ENCODE results near the gene SMCO2.
"Not testable (repeated sequence)": the region's sequence is repeated elsewhere in the genome, so short reads cannot be mapped to it uniquely, and the experiment has no call there.

SMCO2 gene

GRCh38 chr12:27527512-27527911 lies 81.0 kb downstream of the SMCO2 start:
- no peak for DNase-seq (ENCODE audit: low spot score)

DNA sequence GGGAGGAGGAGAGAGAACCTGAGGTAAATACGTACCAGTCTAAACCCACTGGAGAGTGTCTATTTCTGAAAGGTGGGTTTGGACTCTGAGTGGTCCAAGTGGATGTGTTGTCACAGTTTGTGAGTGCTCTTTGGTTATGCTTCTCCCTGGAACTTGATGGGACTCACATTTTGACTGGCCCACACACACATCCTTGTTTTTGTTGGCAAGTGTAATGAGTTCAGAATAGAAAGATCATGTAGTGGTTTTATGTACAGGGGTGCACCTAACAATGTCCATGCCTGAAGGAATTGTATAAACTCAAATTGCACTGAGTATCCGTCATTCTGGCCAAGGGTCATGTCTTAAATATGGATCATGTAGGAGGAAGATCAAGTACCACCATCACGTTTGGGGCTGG lies 82.3 kb downstream of the SMCO2 start:
- DNase-seq (ENCODE audit: low spot score), result no peak

DNA sequence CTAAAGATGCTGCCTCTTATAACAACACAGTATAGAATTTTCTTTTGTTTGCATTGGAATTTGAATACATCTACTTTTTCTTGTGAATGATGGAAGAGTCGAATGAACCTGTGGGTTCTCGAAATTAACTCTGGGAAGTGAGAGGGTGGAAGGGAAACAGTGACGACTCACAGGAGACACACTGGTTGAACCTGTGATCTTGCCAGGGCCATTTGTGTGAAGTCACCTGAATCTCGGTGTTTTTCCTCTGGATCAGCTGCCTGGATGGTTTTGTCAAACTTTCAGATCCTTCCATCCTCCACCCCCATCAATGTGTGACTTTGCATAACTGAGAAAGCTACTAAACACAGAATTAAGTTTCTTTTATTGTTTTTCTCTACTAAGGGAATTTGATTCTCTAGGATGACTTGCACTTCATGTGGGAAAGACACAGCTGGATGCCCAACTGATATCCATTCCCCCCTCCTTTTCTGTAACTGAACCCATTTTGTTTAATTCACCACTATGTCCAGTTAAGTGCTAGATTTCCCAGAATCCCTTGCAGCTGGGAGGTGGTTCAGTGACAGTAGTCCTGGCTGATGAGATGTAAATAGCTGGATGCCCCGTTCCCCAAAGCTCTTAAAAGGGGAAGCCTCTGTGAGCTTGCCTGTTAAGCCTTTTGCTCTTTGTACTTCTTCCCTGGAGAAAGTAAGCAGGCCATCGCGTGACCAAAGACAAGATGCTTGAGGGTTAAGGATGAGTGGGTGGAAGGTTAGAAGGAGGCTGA lies 83.8 kb downstream of the SMCO2 start:
- no peak for DNase-seq (ENCODE audit: low spot score)

DNA sequence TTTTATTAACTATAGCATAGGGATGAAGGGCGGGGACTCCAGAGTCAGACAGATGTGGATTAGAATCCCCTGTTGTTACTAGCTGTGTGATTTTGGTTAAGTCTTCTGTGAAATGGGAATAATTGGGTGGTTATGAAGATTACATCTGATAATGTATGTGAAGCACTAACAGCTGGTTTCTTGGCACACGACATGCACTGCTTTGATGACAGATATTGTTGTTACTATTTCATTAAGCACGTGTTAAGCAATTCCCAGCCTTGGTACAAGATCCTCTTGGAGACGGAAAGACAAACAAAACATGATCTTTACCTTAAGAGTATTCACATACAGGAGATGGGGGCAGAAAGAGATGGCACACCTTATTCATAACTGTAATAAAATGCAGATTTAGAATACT lies 85.4 kb downstream of the SMCO2 start:
- DNase-seq (ENCODE audit: low spot score), result no peak

DNA sequence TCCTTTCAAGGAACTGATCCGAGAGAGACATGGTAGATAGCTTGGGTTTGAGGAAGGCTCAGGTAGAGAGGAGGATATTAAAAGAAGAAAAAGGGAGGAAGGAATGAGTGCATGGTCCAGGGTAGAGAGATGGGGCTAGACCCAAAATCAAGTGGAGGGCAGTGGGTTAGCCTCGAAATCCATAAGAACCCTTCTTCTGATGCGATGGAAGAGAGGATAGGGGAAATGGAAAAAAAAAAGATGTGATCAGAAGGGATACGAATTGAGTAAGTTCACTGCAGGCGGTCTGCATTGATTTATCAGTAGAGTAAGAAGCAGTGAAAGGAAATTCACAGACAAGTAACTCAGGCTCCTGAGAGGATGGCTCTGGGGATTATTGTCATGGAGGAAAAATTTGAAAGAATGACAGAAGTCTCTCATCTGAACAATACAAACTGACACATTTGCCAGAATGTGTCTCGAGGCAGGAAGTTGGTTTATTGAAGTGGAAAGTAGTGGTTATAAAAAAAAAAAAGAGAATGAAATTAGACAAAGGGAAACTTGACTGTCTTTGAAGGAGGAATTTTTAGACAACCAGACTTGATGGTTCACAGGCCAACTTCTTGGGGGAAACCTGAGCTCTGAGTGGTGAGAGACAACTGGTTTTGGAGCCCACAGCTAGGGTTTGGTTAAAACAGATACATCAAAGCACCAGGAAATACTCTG lies 87.7 kb downstream of the SMCO2 start:
- DNase-seq (ENCODE audit: low spot score), result peak; percentile 52

GRCh38 chr12:27534765-27535161 lies 88.2 kb downstream of the SMCO2 start:
- no peak for DNase-seq (ENCODE audit: low spot score)

DNA sequence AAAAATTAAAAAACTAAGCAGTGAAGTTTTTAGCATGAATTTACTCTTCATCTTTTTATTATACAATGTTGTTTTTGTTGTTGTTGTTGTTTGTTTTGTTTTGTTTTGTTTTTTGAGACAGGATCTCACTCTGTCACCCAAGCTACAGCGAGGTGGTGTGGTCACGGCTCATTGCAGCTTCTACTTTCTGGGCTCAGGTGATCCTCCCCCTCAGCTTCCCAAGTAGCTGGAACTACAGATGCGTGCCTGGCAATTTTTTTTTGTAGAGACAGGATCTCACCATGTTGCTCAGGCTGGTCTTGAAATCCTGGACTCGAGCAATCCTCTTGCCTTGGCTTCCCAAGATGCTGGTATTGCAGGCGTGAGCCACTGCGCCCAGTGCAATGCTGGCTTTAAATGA lies 88.8 kb downstream of the SMCO2 start:
- peak; percentile 19 for DNase-seq (ENCODE audit: low spot score)

DNA sequence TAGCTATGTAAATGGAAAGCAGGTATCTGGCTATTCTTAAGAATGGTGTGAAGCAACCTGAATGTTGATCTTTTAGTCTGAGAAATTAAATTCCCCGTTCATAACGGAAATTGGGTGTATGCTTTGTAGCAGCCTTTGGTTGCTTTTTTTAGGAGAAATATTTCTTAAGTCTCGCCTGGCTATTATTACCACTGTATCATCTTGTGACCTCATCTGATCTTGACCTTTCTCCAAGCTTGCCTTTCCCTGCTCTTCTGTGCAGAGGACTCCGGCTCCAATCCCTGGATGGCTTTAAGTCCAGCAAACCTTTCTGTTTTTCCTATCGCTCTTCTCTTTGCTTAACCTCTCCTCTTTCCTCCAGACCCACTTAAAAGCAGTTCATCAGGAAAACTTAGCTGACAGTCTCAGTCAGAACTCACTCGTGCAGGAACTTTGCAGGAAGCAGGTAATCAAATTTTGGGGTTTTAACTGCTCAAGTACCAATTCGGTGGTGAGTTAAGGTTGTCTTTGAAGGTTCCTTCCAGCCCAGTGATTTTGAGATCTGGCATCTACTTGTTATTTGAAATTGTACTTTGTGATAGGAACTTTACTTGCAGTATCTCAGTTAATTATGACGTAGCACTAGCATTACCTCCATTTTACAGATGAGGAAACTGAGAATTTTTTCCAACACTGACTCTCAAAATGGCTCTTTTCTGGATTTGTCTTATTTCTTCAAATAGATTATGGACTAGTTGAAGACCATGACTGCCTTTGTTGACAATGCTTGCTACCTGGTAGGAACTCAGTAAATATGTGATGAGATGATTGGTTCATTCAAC lies 91.5 kb downstream of the SMCO2 start:
- DNase-seq (ENCODE audit: low spot score), result no peak

- no peak for DNase-seq (ENCODE audit: low spot score)
These were observed 92.7 kb downstream of the SMCO2 start for GRCh38 chr12:27539191-27539631.

GRCh38 chr12:27541031-27541719 lies 94.6 kb downstream of the SMCO2 start:
- DNase-seq (ENCODE audit: low spot score), result no peak

DNA sequence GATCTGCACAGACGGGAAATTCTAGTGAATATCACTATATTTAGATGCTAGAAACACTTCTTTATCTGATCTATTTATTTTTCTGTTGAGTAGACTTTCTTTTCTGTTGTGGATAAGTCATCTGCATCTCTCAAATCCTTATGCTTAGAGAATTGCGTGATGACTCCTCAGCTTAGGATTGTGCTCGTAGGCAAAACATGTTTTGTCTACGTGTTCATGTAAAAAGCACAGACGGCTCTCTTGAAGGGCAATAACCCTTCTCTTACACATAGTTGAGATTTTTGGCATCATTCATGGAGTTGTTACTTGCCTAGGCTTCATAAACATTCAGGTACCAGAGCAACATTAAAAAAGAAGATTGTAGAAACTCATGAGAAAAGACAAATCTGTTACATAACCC lies 96.1 kb downstream of the SMCO2 start:
- no peak for DNase-seq (ENCODE audit: low spot score)

GRCh38 chr12:27544858-27545257 lies 98.3 kb downstream of the SMCO2 start:
- not testable (repeated sequence) for DNase-seq (ENCODE audit: low spot score)

- DNase-seq (ENCODE audit: low spot score), result no peak
These were observed 99.1 kb downstream of the SMCO2 start for GRCh38 chr12:27545665-27546064.

DNA sequence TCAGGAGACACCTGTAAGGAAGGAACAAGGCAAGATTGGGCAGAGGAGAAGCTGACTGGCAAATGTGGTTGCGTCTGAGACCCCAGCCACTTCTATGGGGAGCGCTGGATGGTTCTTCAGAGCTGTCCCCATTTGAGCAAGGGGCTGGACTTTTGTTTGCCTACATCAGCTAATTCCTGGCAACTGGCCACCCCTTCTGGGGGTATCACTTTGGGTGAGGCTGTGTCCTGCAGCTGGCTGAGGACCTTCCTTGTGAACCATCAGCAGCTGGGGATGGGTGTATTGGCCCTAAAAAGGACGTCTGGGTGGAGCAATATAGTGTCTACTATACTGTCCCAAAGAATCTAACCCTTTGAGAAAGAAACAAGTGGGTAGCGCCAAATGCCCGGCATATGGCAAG lies 101.1 kb downstream of the SMCO2 start:
- no peak for DNase-seq (ENCODE audit: low spot score)

DNA sequence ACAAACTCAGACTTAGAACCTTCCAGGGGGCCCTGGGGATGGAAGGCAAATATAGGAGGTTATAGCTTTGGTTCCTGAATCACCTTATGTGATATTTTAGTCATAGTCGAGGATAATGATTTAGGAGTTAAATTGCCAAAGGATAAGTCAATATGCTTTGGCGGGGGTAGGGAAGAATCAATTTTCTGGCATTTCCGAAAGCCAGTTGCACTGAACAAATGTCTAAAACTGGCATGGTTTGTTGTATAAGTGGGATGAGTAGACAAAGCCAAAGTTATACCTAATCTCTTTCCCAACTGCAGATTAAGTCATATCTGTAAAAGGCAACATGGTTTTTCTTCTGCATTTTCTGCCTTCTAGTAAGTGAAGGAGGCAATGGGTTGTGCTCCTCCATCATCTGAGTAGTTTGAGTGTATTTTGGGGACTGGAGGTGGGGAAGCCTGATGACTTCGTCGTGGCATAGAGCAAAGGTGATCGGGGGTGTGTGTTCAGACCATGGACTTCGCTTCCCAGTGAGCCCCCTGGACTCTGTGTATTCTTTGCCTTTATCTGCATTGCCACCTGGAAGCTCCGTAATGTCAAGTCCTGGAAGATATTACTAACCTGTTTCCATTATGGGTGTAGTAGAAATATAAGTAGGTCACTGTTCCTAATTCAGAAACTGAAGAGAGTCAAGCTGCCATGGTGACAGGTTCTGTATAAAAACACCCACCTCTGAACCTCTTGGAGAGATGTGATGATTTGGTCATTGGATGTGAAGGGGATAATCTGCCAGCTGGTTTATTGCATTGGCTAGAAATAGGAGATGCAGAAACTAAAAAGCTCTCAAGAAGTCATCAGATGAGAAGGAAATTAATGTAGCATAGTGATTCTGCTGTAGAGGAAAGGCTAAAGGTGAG lies 102.0 kb downstream of the SMCO2 start:
- no peak for DNase-seq (ENCODE audit: low spot score)

- DNase-seq (ENCODE audit: low spot score), result no peak
These were observed 102.8 kb downstream of the SMCO2 start for GRCh38 chr12:27549236-27549800.

DNA sequence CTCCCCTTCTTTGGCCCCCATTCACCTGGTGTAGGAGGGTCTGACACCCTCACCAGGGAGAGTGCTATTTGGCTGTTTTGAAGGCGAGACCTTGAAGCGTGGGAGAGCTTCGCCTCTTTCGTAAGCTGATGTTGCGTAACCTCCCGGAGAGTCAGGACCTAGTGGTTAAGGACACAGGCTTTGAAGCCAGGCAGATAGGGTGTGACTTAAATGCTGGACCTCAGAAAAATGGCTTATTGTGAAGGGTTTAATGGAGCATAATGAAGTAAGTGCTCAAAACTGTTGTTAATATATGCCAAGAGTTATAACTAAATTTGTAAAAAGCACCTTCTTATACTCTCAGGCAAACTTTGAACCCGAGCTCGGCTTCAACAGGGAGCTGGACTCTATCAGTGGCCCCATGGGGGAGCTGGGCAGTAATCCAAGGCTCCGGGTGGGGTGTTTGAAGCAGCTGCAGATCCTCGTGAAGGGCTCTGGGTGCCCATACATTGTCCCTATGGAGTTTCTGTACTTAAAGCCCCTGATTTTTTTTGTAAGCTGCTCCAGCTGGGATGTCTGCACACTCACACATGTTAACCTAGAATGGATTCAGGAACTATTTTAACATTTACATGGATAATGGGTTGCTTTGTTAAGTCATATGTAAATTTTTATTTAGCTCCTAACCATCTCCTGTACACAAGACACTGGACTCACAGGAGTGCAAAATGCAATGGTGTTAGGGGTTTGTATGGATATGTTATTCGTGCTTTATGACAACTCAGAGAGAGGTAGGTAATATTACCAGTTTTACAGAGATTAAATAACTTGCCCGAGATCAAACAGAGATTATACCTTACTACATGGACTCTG lies 103.5 kb downstream of the SMCO2 start:
- DNase-seq (ENCODE audit: low spot score), result no peak

GRCh38 chr12:27550653-27550975 lies 104.1 kb downstream of the SMCO2 start:
- no peak for DNase-seq (ENCODE audit: low spot score)

DNA sequence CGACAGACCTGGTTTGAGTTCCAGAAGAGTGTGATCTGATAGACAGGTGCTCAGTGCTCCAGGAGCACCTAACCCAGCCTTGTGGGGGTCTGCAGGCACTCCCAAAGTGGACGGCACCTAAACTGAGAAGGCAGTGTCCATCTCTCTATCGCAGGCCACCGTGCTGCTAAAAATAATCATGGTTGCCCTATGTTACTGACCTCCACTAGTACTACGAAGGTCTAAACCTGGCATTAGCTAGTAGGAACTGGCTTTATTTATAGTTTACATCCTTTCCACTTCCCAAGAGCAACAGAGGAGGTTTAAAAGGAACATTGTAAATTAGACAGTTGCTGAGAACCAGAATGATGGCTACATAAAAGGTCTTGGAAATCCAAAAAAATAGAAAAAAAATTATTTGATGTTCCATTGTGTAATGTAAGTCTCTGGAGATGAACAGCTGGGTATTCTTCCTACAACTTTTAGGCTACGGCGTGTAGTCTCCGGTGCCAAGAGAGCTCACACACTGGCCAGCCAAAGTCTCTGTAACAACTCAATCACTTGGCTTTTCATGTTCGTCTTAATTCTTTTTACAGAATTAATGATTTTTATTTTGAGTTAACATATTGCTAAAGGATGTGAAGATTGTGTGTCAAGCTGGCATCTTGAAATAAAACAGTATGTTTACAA lies 104.8 kb downstream of the SMCO2 start:
- no peak for DNase-seq (ENCODE audit: low spot score)

All from NAMALWA (cell line).